Measurements from ENCODE around the gene NDC1. TPM values are rescaled to one million over a fixed set of nuclear protein-coding genes. Genes with fewer than 3 reads are reported as not detected.
A peak's percentile ranks its signal among the peaks of the same experiment; 100 is the strongest.

Gene NDC1
- total RNA-seq, 1 experiment from 2014 or later = 44.8 TPM

- intact Hi-C loops (cut with micrococcal nuclease; ENCODE audit: unreplicated experiment) = no loop called here
- BruUV-seq (replicated peaks) = no TSS peak
- no peak for TF ChIP-seq CTCF (IDR thresholded peaks at IDR 0.05; ENCODE audit: unreplicated experiment)
- CTCF ChIA-PET = no interaction called here
- Mint-ChIP-seq H3K27ac (ENCODE audit: unreplicated experiment) (no peak overlapping the region), H3K4me3 (ENCODE audit: low read depth, unreplicated experiment) (no peak overlapping the region), H3K27me3 (ENCODE audit: unreplicated experiment) (peaks cover 66% of the 10 kb centered on the region), H3K4me1 (ENCODE audit: low read depth, unreplicated experiment) (no peaks in the 10 kb centered on the region), H3K9me3 (ENCODE audit: low read depth, unreplicated experiment) (peaks cover 11% of the 10 kb centered on the region), H3K36me3 (ENCODE audit: insufficient read depth, unreplicated experiment) (peaks cover 4% of the 10 kb centered on the region)
- no peak for DNase-seq
These were observed 97.4 kb downstream of the NDC1 start for GRCh38 chr1:53740621-53741105.

- Mint-ChIP-seq H3K36me3 (ENCODE audit: insufficient read depth, unreplicated experiment) (peaks cover 4% of the 10 kb centered on the region), H3K27me3 (ENCODE audit: unreplicated experiment) (peaks cover 75% of the 10 kb centered on the region), H3K4me1 (ENCODE audit: low read depth, unreplicated experiment) (no peaks in the 10 kb centered on the region), H3K9me3 (ENCODE audit: low read depth, unreplicated experiment) (peaks cover 11% of the 10 kb centered on the region), H3K4me3 (ENCODE audit: low read depth, unreplicated experiment) (peak within 1 kb of the TSS; percentile 60), H3K27ac (ENCODE audit: unreplicated experiment) (no peak within 1 kb of the TSS)
- no TSS peak for BruUV-seq (replicated peaks)
- DNase-seq = peak; percentile 91
- intact Hi-C loops (cut with micrococcal nuclease; ENCODE audit: unreplicated experiment) = no loop called here
- no peak for TF ChIP-seq CTCF (IDR thresholded peaks at IDR 0.05; ENCODE audit: unreplicated experiment)
- CTCF ChIA-PET = no interaction called here
These were observed 98.9 kb downstream of the NDC1 start, which contains the start of gene GLIS1 for GRCh38 chr1:53739109-53739681. TSS of gene GLIS1 (minus strand) at chr1:53739164. CDS start at chr1:53738064, 1,100 bp downstream.

GRCh38 chr1:53738205-53739108 is 99.6 kb downstream of the NDC1 start:
- CTCF ChIA-PET = no interaction called here
- DNase-seq = no peak
- no peaks in the 10 kb centered on the region for H3K4me1 Mint-ChIP-seq (ENCODE audit: low read depth, unreplicated experiment)
- no TSS peak for BruUV-seq (replicated peaks)
- peaks cover 75% of the 10 kb centered on the region for H3K27me3 Mint-ChIP-seq (ENCODE audit: unreplicated experiment)
- peak overlapping the region; percentile 60 for H3K4me3 Mint-ChIP-seq (ENCODE audit: low read depth, unreplicated experiment)
- peaks cover 11% of the 10 kb centered on the region for H3K9me3 Mint-ChIP-seq (ENCODE audit: low read depth, unreplicated experiment)
- H3K36me3 Mint-ChIP-seq (ENCODE audit: insufficient read depth, unreplicated experiment) = peaks cover 4% of the 10 kb centered on the region
- intact Hi-C loops (cut with micrococcal nuclease; ENCODE audit: unreplicated experiment) = no loop called here
- no peak for TF ChIP-seq CTCF (IDR thresholded peaks at IDR 0.05; ENCODE audit: unreplicated experiment)
- H3K27ac Mint-ChIP-seq (ENCODE audit: unreplicated experiment) = no peak overlapping the region

- TF ChIP-seq CTCF (IDR thresholded peaks at IDR 0.05; ENCODE audit: unreplicated experiment) = no peak
- Mint-ChIP-seq H3K4me3 (ENCODE audit: low read depth, unreplicated experiment) (no peak overlapping the region), H3K4me1 (ENCODE audit: low read depth, unreplicated experiment) (no peaks in the 10 kb centered on the region), H3K27ac (ENCODE audit: unreplicated experiment) (no peak overlapping the region), H3K9me3 (ENCODE audit: low read depth, unreplicated experiment) (peaks cover 4% of the 10 kb centered on the region), H3K36me3 (ENCODE audit: insufficient read depth, unreplicated experiment) (peaks cover 4% of the 10 kb centered on the region), H3K27me3 (ENCODE audit: unreplicated experiment) (peaks cover 75% of the 10 kb centered on the region)
- CTCF ChIA-PET = no interaction called here
- intact Hi-C loops (cut with micrococcal nuclease; ENCODE audit: unreplicated experiment) = no loop called here
- no peak for DNase-seq
- no TSS peak for BruUV-seq (replicated peaks)
These were observed 100.4 kb downstream of the NDC1 start for GRCh38 chr1:53737648-53738204.
